Uterus (tissue), 2 donors: Measurements from ENCODE around the gene ALDH1A1.

Experiments used
- POLR2A ChIP-seq, 2 donors: fragments of 450-650 bp; IDR thresholded peaks; one replicate each; pipeline ENCODE4 v1.6.1; 2016; ENCODE audit warnings: antibody characterized with exemption in 2 of 2, mild to moderate bottlenecking in 1 of 2, moderate library complexity in 1 of 2
- TF ChIP-seq, protein P1 (sequence below), 4 experiments: fragments of 200-600 bp in 2 of 4; fragments of 450-650 bp in 2 of 4; sonication (generic) in 2 of 4; IDR thresholded peaks; one replicate each; pipeline ENCODE4 v1.5.1; 2016 to 2019; ENCODE audit warnings: antibody characterized with exemption in 4 of 4, mild to moderate bottlenecking in 2 of 4, moderate library complexity in 1 of 4

DNA sequence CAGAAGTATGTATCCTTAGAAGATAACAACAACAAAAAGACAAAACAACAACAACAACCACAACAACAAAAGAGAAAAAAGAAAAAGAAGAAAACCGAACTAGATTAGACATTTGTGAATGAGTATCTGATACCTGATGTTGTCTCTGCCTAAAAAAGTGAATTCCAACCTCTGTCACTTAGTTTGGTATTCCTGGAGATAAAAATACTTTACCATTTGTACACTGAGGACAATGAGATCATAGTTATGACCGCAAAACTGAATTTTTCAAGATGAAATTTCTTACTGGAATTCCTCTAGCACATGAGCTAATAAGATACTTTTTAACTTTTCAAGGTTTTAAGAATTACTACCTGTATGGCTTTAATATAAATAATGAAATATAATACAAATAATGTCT lies 54.5 kb downstream of the ALDH1A1 start:
- TF ChIP-seq, protein P1, sequence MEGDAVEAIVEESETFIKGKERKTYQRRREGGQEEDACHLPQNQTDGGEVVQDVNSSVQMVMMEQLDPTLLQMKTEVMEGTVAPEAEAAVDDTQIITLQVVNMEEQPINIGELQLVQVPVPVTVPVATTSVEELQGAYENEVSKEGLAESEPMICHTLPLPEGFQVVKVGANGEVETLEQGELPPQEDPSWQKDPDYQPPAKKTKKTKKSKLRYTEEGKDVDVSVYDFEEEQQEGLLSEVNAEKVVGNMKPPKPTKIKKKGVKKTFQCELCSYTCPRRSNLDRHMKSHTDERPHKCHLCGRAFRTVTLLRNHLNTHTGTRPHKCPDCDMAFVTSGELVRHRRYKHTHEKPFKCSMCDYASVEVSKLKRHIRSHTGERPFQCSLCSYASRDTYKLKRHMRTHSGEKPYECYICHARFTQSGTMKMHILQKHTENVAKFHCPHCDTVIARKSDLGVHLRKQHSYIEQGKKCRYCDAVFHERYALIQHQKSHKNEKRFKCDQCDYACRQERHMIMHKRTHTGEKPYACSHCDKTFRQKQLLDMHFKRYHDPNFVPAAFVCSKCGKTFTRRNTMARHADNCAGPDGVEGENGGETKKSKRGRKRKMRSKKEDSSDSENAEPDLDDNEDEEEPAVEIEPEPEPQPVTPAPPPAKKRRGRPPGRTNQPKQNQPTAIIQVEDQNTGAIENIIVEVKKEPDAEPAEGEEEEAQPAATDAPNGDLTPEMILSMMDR (IDR thresholded peaks at IDR 0.05) = no peak
- no peak for TF ChIP-seq POLR2A (IDR thresholded peaks at IDR 0.05)
